ENCODE results near the gene IL1R2. TPM values are rescaled to one million over a fixed set of nuclear protein-coding genes. Genes with fewer than 3 reads are reported as not detected.
A peak's percentile ranks its signal among the peaks of the same experiment; 100 is the strongest.

The IL1R2 gene
- total and polyA plus RNA-seq, 2 donors from 2014 or later = 11.2 to 20.0 TPM

GRCh38 chr2:101989740-101990460 is 1.9 kb upstream of the IL1R2 start:
- Histone ChIP-seq H3K9me3 (ENCODE audit: control insufficient read depth in 2 of 3, insufficient read depth in 1 of 3, low read length in 3 of 3) (no peaks in the 10 kb centered on the region), H3K27ac (ENCODE audit: low read depth in 2 of 2, low read length in 2 of 2) (no peak overlapping the region), H3K36me3 (ENCODE audit: control insufficient read depth in 2 of 3, insufficient read depth in 3 of 3, low read length in 3 of 3) (no peaks in the 10 kb centered on the region), H3K9ac (ENCODE audit: low read length in 3 of 3) (no peak overlapping the region), H3K4me1 (ENCODE audit: control insufficient read depth in 2 of 3, insufficient read depth in 2 of 3, low read depth in 1 of 3, low read length in 3 of 3) (peaks cover 0 to 14% (median 13%) of the 10 kb centered on the region in 3 donors), H3K4me3 (ENCODE audit: low read length in 3 of 3) (no peak overlapping the region), H3K27me3 (ENCODE audit: control insufficient read depth, insufficient read depth, low read length) (no peaks in the 10 kb centered on the region)
- intact Hi-C loops (cut with DNase I) = no loop called here
- TF ChIP-seq CTCF (IDR thresholded peaks at IDR 0.05; ENCODE audit: borderline replicate concordance, extremely low read depth, insufficient read depth) = no peak
- no peak for FAIRE-seq
- peak in 1 of 5 donors; percentile 28 for DNase-seq

- no peaks in the 10 kb centered on the region for H3K9me3 ChIP-seq (ENCODE audit: control insufficient read depth in 2 of 3, insufficient read depth in 1 of 3, low read length in 3 of 3)
- intact Hi-C loops (cut with DNase I) = no loop called here
- H3K9ac ChIP-seq (ENCODE audit: low read length in 3 of 3) = no peak overlapping the region
- TF ChIP-seq CTCF (IDR thresholded peaks at IDR 0.05; ENCODE audit: borderline replicate concordance, extremely low read depth, insufficient read depth) = no peak
- H3K4me1 ChIP-seq (ENCODE audit: control insufficient read depth in 2 of 3, insufficient read depth in 2 of 3, low read depth in 1 of 3, low read length in 3 of 3) = peaks cover 0 to 6% (median 3%) of the 10 kb centered on the region in 3 donors
- DNase-seq = no peak
- no peaks in the 10 kb centered on the region for H3K27me3 ChIP-seq (ENCODE audit: control insufficient read depth, insufficient read depth, low read length)
- FAIRE-seq = no peak
- H3K36me3 ChIP-seq (ENCODE audit: control insufficient read depth in 2 of 3, insufficient read depth in 3 of 3, low read length in 3 of 3) = no peaks in the 10 kb centered on the region
- no peak overlapping the region for H3K4me3 ChIP-seq (ENCODE audit: low read length in 3 of 3)
- H3K27ac ChIP-seq (ENCODE audit: low read depth in 2 of 2, low read length in 2 of 2) = no peak overlapping the region
Observed at GRCh38 chr2:101993772-101994171, 2.0 kb downstream of the IL1R2 start.

- no peak for FAIRE-seq
Observed at GRCh38 chr2:101995019-101995418, 3.3 kb downstream of the IL1R2 start.

More at GRCh38 chr2:101995019-101995418, 3.3 kb downstream of the IL1R2 start:
- H3K4me1 ChIP-seq (ENCODE audit: control insufficient read depth in 2 of 3, insufficient read depth in 2 of 3, low read depth in 1 of 3, low read length in 3 of 3) = peaks cover 0 to 6% (median 3%) of the 10 kb centered on the region in 3 donors
- intact Hi-C loops (cut with DNase I) = no loop called here
- no peak for DNase-seq
- no peaks in the 10 kb centered on the region for H3K36me3 ChIP-seq (ENCODE audit: control insufficient read depth in 2 of 3, insufficient read depth in 3 of 3, low read length in 3 of 3)
- no peak overlapping the region for H3K27ac ChIP-seq (ENCODE audit: low read depth in 2 of 2, low read length in 2 of 2)
- H3K9ac ChIP-seq (ENCODE audit: low read length in 3 of 3) = no peak overlapping the region
- H3K27me3 ChIP-seq (ENCODE audit: control insufficient read depth, insufficient read depth, low read length) = no peaks in the 10 kb centered on the region
- TF ChIP-seq CTCF (IDR thresholded peaks at IDR 0.05; ENCODE audit: borderline replicate concordance, extremely low read depth, insufficient read depth) = no peak
- no peaks in the 10 kb centered on the region for H3K9me3 ChIP-seq (ENCODE audit: control insufficient read depth in 2 of 3, insufficient read depth in 1 of 3, low read length in 3 of 3)
- H3K4me3 ChIP-seq (ENCODE audit: low read length in 3 of 3) = no peak overlapping the region

All from kidney (tissue), 14 donors.